SU-DHL-6 (cell line): ENCODE measurements around the gene LRP2.

Source experiments
- H2AFZ ChIP-seq: fragments of 200-600 bp; sonication (generic); 2 replicates; pipeline ENCODE4 v1.6.1; 2014; ENCODE audit warnings: low read depth, mild to moderate bottlenecking, moderate library complexity, mixed read lengths, antibody characterized with exemption, low read length; ENCODE audit not compliant: severe bottlenecking
- H3F3A ChIP-seq: fragments of 200-600 bp; shearing (Covaris generic); 2 replicates; pipeline ENCODE4 v1.6.0; 2016; ENCODE audit warnings: antibody characterized with exemption, mild to moderate bottlenecking; ENCODE audit not compliant: insufficient read depth
- H3K27ac ChIP-seq: fragments of 200-600 bp; sonication (generic); 2 replicates; pipeline ENCODE4 v1.5.1; 2016; ENCODE audit warnings: low read depth, mild to moderate bottlenecking, low read length, moderate library complexity, mixed read lengths
- H3K27me3 ChIP-seq: fragments of 200-600 bp; sonication (generic), shearing (Covaris generic); 2 replicates; pipeline ENCODE4 v1.6.0; 2014; ENCODE audit warnings: mild to moderate bottlenecking, low read length
- H3K36me3 ChIP-seq: fragments of 200-600 bp; sonication (generic); 2 replicates; pipeline ENCODE4 v1.6.1; 2014; ENCODE audit warnings: mild to moderate bottlenecking, low read length, mixed read lengths
- H3K4me2 ChIP-seq: fragments of 300-600, 200-600 bp; shearing (Covaris generic), sonication (generic); 2 replicates; pipeline ENCODE4 v1.6.0; 2014; ENCODE audit warnings: low read length, low read depth, mild to moderate bottlenecking; ENCODE audit not compliant: poor library complexity, severe bottlenecking
- H3K4me3 ChIP-seq: fragments of 200-600 bp; sonication (generic); 2 replicates; pipeline ENCODE4 v1.5.1; 2014; ENCODE audit warnings: antibody characterized with exemption, low read length, mild to moderate bottlenecking, mixed read lengths; ENCODE audit not compliant: insufficient read depth, poor library complexity, severe bottlenecking
- H3K79me2 ChIP-seq: fragments of 200-600 bp; sonication (generic); 2 replicates; pipeline ENCODE4 v1.6.1; 2014; ENCODE audit warnings: mild to moderate bottlenecking, low read length, moderate library complexity; ENCODE audit not compliant: insufficient read depth
- H3K9ac ChIP-seq: fragments of 200-600 bp; sonication (generic); 2 replicates; pipeline ENCODE4 v1.7.0; 2014; ENCODE audit warnings: mild to moderate bottlenecking, low read length
- H3K9me2 ChIP-seq: fragments of 200-600 bp; sonication (generic); replicated peaks from 2 replicates; pipeline ENCODE4 v1.6.1; 2014; ENCODE audit warnings: low read length; ENCODE audit not compliant: insufficient read depth
- H3K9me3 ChIP-seq: fragments of 200-600 bp; sonication (generic); 2 replicates; pipeline ENCODE4 v1.6.1; 2014; ENCODE audit warnings: low read length, mixed read lengths; ENCODE audit not compliant: insufficient read depth
- H4K20me1 ChIP-seq: fragments of 200-600 bp; sonication (generic); 2 replicates; pipeline ENCODE4 v1.6.1; 2014; ENCODE audit warnings: low read depth, mild to moderate bottlenecking, antibody characterized with exemption, low read length, moderate library complexity, mixed read lengths
- CTCF ChIP-seq: fragments of 200-600 bp; sonication (generic); IDR thresholded peaks from one replicate; pipeline ENCODE4 v1.5.1; 2017; ENCODE audit warnings: antibody characterized with exemption, mild to moderate bottlenecking, low read length, moderate library complexity; ENCODE audit not compliant: insufficient read depth, poor library complexity, severe bottlenecking
- EZH2phosphoT487 ChIP-seq: fragments of 200-600 bp; sonication (generic), shearing (Covaris generic); conservative IDR thresholded peaks from 2 replicates; pipeline ENCODE4 v1.6.1; 2018; ENCODE audit warnings: mild to moderate bottlenecking, antibody characterized with exemption, low read length, moderate library complexity, mixed read lengths

Gene LRP2

GRCh38 chr2:169388161-169388560 lies 25.8 kb upstream of the LRP2 start:
- H3K27ac ChIP-seq = no peak overlapping the region
- H3K4me2 ChIP-seq = no peak overlapping the region
- H3K9me3 ChIP-seq = no peaks in the 10 kb centered on the region
- H3K36me3 ChIP-seq = no peaks in the 10 kb centered on the region
- no peak for TF ChIP-seq CTCF
- no peak for TF ChIP-seq EZH2phosphoT487
- H3K9me2 ChIP-seq = no peaks in the 10 kb centered on the region; the same call in 1 of the 2 replicates
- no peak overlapping the region for H3K9ac ChIP-seq
- H3K27me3 ChIP-seq = no peaks in the 10 kb centered on the region
- no peaks in the 10 kb centered on the region for H4K20me1 ChIP-seq
- no peaks in the 10 kb centered on the region for H3F3A ChIP-seq
- H2AFZ ChIP-seq = no peak overlapping the region
- no peaks in the 10 kb centered on the region for H3K79me2 ChIP-seq
- no peak overlapping the region for H3K4me3 ChIP-seq

GRCh38 chr2:169386722-169387121 lies 24.4 kb upstream of the LRP2 start:
- Histone ChIP-seq H3K4me3 (no peak overlapping the region), H3K9ac (no peak overlapping the region), H3K9me2 (no peaks in the 10 kb centered on the region; the same call in 1 of the 2 replicates), H3K79me2 (no peaks in the 10 kb centered on the region), H3F3A (no peaks in the 10 kb centered on the region), H3K4me2 (no peak overlapping the region), H3K27ac (no peak overlapping the region), H3K27me3 (no peaks in the 10 kb centered on the region), H4K20me1 (no peaks in the 10 kb centered on the region), H3K9me3 (no peaks in the 10 kb centered on the region), H2AFZ (no peak overlapping the region), H3K36me3 (no peaks in the 10 kb centered on the region)
- TF ChIP-seq CTCF (no peak), EZH2phosphoT487 (no peak)

- Histone ChIP-seq H3K27ac (no peak overlapping the region), H3K9ac (no peak overlapping the region), H3K79me2 (no peaks in the 10 kb centered on the region), H4K20me1 (no peaks in the 10 kb centered on the region), H3K36me3 (no peaks in the 10 kb centered on the region), H3K9me3 (no peaks in the 10 kb centered on the region), H3K4me2 (no peak overlapping the region), H3K4me3 (no peak overlapping the region), H3K9me2 (no peaks in the 10 kb centered on the region; the same call in 1 of the 2 replicates), H3K27me3 (no peaks in the 10 kb centered on the region), H2AFZ (no peak overlapping the region), H3F3A (no peaks in the 10 kb centered on the region)
- TF ChIP-seq CTCF = no peak
- TF ChIP-seq EZH2phosphoT487 = no peak
Measured at GRCh38 chr2:169384816-169385215, 22.5 kb upstream of the LRP2 start.

- H2AFZ ChIP-seq = no peak overlapping the region
- no peaks in the 10 kb centered on the region for H3K79me2 ChIP-seq
- H3K9ac ChIP-seq = no peak overlapping the region
- H3K4me2 ChIP-seq = no peak overlapping the region
- TF ChIP-seq EZH2phosphoT487 (no peak), CTCF (no peak)
- H3K27me3 ChIP-seq = no peaks in the 10 kb centered on the region; the same call in 1 of the 2 replicates
- H3K9me3 ChIP-seq = no peaks in the 10 kb centered on the region
- no peaks in the 10 kb centered on the region for H3K9me2 ChIP-seq
- H3K36me3 ChIP-seq = no peaks in the 10 kb centered on the region
- no peaks in the 10 kb centered on the region for H3F3A ChIP-seq
- no peaks in the 10 kb centered on the region for H4K20me1 ChIP-seq
- H3K4me3 ChIP-seq = no peak overlapping the region
- no peak overlapping the region for H3K27ac ChIP-seq
Measured at GRCh38 chr2:169372561-169372960, 10.2 kb upstream of the LRP2 start.
